Cardiac fibroblast (primary cell): ENCODE results near the gene MRPL58.

Experiments used
- DNase-seq, 2 donors: peaks; one replicate each; pipeline versions ENCODE4 v3.0.0 to v3.0.0-alpha.2; 2010; ENCODE audit warnings: low read depth in 2 of 2
- H3K4me3 ChIP-seq, 2 donors: replicated peaks in 1 of 2; 1 replicate in 1 of 2; 2 replicates in 1 of 2; pipeline ENCODE4 v1.5.1; 2011; ENCODE audit warnings: low read depth in 2 of 2, low read length in 2 of 2, mild to moderate bottlenecking in 2 of 2, moderate library complexity in 1 of 2
- TF ChIP-seq, protein P1 (sequence below): IDR thresholded peaks from one replicate; pipeline ENCODE4 v1.5.1; 2011; ENCODE audit warnings: low read depth, mild to moderate bottlenecking, low read length, inconsistent platforms

Gene MRPL58

DNA sequence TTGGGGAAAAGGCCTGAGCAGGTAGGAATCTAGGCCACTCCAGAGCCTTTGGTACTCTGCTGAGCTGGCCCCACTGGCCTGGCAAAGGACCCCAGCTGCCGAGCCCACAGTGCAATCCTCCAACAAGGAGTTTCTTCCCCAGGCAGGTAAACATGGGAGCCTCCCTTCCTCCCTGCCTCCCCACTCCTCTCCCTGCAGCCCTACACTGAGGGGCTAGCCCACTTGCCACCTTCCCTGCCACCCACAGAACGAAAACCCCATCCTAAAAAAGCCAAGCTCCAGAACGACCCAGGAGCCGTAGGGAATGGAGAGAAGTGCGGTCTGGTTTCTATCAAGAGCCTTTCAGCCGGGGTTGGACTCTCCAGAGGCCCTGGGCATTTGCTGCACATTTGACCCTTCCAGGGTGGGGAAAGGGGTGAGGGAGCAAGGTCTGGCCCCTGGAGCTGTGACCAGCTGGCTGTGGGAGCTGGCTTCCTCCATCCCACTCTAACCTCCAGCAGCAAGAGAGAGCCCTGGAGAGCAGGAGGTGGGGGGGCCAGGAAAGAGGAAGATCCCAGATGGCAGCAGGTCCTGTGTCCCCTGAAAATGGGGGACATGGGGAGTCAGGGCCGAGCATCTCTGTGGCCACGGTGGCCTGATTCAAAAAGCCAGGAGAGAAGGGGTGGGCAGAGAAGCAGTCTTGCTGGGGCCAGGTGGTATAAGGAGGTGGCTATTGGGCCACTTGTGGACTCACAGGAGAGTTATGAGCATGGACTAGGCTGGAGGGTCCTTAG lies 41.2 kb upstream of the MRPL58 start:
- H3K4me3 ChIP-seq = no peak overlapping the region
- TF ChIP-seq, protein P1, sequence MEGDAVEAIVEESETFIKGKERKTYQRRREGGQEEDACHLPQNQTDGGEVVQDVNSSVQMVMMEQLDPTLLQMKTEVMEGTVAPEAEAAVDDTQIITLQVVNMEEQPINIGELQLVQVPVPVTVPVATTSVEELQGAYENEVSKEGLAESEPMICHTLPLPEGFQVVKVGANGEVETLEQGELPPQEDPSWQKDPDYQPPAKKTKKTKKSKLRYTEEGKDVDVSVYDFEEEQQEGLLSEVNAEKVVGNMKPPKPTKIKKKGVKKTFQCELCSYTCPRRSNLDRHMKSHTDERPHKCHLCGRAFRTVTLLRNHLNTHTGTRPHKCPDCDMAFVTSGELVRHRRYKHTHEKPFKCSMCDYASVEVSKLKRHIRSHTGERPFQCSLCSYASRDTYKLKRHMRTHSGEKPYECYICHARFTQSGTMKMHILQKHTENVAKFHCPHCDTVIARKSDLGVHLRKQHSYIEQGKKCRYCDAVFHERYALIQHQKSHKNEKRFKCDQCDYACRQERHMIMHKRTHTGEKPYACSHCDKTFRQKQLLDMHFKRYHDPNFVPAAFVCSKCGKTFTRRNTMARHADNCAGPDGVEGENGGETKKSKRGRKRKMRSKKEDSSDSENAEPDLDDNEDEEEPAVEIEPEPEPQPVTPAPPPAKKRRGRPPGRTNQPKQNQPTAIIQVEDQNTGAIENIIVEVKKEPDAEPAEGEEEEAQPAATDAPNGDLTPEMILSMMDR = no peak
- no peak for DNase-seq

DNA sequence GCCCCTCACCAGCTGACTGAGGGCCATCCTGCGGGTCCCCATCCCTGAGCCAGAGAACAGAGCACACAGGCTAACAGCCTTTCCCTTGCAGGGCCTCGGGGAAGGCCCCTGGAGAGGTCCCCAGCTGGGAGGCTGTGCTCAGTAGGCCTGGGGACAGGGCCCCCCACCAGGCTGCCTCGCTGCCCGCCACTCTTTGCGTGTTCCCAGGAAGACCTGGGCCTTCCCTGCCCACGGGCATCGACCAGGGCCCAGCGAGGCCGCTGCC lies 40.7 kb upstream of the MRPL58 start:
- DNase-seq = no peak
- no peak overlapping the region for H3K4me3 ChIP-seq
- TF ChIP-seq, protein P1 = no peak

GRCh38 chr17:74972107-74972972 lies 40.1 kb upstream of the MRPL58 start, which contains the start of gene HID1:
Gene HID1 (minus strand): TSS chr17:74972759. CDS start chr17:74972656, 103 bp downstream.
- TF ChIP-seq, protein P1 = no peak
- peak within 1 kb of the TSS; percentile 33 to 45 for H3K4me3 ChIP-seq
- DNase-seq = no peak

DNA sequence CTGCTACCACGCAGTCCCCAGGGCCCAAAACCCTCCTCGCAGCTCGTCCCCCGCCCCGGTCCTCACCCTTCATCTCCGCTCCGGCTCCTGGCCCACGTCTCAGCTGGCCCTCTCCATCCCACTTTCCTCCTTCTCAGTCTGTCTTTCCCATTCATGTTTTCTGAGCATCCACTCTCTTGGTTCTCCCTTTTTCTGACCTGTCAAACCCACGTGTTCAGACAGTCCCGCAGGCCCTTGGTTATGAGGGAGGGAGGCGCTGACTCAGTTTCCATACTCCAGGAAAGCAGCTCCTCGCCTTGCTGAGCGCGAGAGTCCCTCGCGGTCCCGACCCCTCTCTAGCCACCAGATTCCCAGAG lies 39.5 kb upstream of the MRPL58 start:
- H3K4me3 ChIP-seq = no peak overlapping the region
- DNase-seq = no peak
- TF ChIP-seq, protein P1 = no peak

DNA sequence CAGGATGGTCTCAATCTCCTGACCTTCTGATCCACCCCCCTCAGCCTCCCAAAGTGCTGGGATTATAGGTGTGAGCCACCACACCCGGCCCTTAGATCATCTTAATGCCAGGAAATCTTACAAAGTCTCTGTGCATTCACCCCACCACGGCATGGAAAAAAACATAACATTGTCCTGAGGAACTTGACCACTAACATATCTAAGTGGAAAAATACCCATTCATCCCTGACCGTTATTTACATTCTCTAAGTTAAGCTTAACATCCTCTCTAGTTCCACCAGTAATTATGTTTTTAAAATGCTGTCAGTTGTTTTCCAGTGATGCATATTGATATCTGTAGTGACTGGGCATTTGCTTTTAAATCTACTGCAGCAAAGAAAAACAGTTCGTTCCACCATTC lies 36.5 kb upstream of the MRPL58 start:
- TF ChIP-seq, protein P1 = no peak
- no peak for DNase-seq
- no peak overlapping the region for H3K4me3 ChIP-seq

GRCh38 chr17:74977802-74978201 lies 34.7 kb upstream of the MRPL58 start:
- H3K4me3 ChIP-seq = no peak overlapping the region
- no peak for DNase-seq
- TF ChIP-seq, protein P1 = no peak
